ENCODE results near the gene MYH11.

Gene MYH11

GRCh38 chr16:15775663-15776304 lies 81.0 kb downstream of the MYH11 start:
- no peak for DNase-seq

- DNase-seq = peak; percentile 12
Measured at GRCh38 chr16:15775209-15775608, 81.6 kb downstream of the MYH11 start.

GRCh38 chr16:15773968-15774367 lies 82.9 kb downstream of the MYH11 start:
- DNase-seq = no peak

GRCh38 chr16:15772579-15773293 lies 84.1 kb downstream of the MYH11 start:
- DNase-seq = no peak

GRCh38 chr16:15771694-15772093 lies 85.1 kb downstream of the MYH11 start:
- no peak for DNase-seq

- DNase-seq = no peak
Measured at GRCh38 chr16:15770512-15770911, 86.3 kb downstream of the MYH11 start.

GRCh38 chr16:15770107-15770506 lies 86.7 kb downstream of the MYH11 start:
- no peak for DNase-seq

GRCh38 chr16:15769239-15769638 lies 87.6 kb downstream of the MYH11 start:
- DNase-seq = no peak

- DNase-seq = no peak
Measured at GRCh38 chr16:15768201-15768600, 88.6 kb downstream of the MYH11 start.

- no peak for DNase-seq
Measured at GRCh38 chr16:15766918-15767317, 89.9 kb downstream of the MYH11 start.

- peak; percentile 73 for DNase-seq
Measured at GRCh38 chr16:15765880-15766279, 90.9 kb downstream of the MYH11 start.

GRCh38 chr16:15765116-15765515 lies 91.7 kb downstream of the MYH11 start:
- DNase-seq = no peak

GRCh38 chr16:15764112-15764511 lies 92.7 kb downstream of the MYH11 start:
- DNase-seq = no peak

GRCh38 chr16:15760129-15760528 lies 96.7 kb downstream of the MYH11 start:
- no peak for DNase-seq

- DNase-seq = no peak
Measured at GRCh38 chr16:15759070-15759469, 97.8 kb downstream of the MYH11 start.

GRCh38 chr16:15757630-15758251 lies 99.1 kb downstream of the MYH11 start:
- DNase-seq = no peak

GRCh38 chr16:15757077-15757386 lies 99.8 kb downstream of the MYH11 start:
- no peak for DNase-seq

GRCh38 chr16:15754821-15755534 lies 101.8 kb downstream of the MYH11 start:
- DNase-seq = no peak

GRCh38 chr16:15752717-15753488 lies 103.9 kb downstream of the MYH11 start:
- DNase-seq = no peak

GRCh38 chr16:15751940-15752339 lies 104.9 kb downstream of the MYH11 start:
- no peak for DNase-seq

- no peak for DNase-seq
Measured at GRCh38 chr16:15749985-15750384, 106.8 kb downstream of the MYH11 start.

- DNase-seq = no peak
Measured at GRCh38 chr16:15749371-15749770, 107.5 kb downstream of the MYH11 start.

- DNase-seq = no peak
Measured at GRCh38 chr16:15748654-15749053, 108.2 kb downstream of the MYH11 start.
